ENCODE data around the gene PHLDA1. TPM values are rescaled to one million over a fixed set of nuclear protein-coding genes. Genes with fewer than 3 reads are reported as not detected.

The PHLDA1 gene
- total and polyA plus RNA-seq, 9 donors = 3.8 to 37.7 (median 13.1) TPM

GRCh38 chr12:75977952-75978671, 53.5 kb downstream of the PHLDA1 start:
- Histone ChIP-seq H3K27me3 (no peaks in the 10 kb centered on the region), H3K27ac (no peak overlapping the region), H3K9me3 (no peaks in the 10 kb centered on the region), H3K4me3 (no peak overlapping the region), H3K36me3 (no peaks in the 10 kb centered on the region), H3K4me1 (ENCODE audit: insufficient read depth) (peaks cover 3% of the 10 kb centered on the region)
- WGBS, 3 donors = 13 to 21% (median 14%) methylated on average over 5 of the region's 5 CpGs
- intact Hi-C loops (cut with DNase I) = no loop called here
- peak in 4 of 5 donors; percentile 31 to 62 (median 33) for DNase-seq
- TF ChIP-seq CTCF (IDR thresholded peaks at IDR 0.05) (no peak), POLR2A (IDR thresholded peaks at IDR 0.05) (no peak), EP300 (IDR thresholded peaks at IDR 0.05) (no peak)

GRCh38 chr12:75977590-75977951, 54.0 kb downstream of the PHLDA1 start:
- Histone ChIP-seq H3K36me3 (no peaks in the 10 kb centered on the region), H3K4me1 (ENCODE audit: insufficient read depth) (peaks cover 3% of the 10 kb centered on the region), H3K27me3 (no peaks in the 10 kb centered on the region), H3K9me3 (no peaks in the 10 kb centered on the region), H3K4me3 (no peak overlapping the region), H3K27ac (peak overlapping the region in 1 of 2 donors; percentile 25)
- intact Hi-C loops (cut with DNase I) = no loop called here
- TF ChIP-seq POLR2A (IDR thresholded peaks at IDR 0.05) (no peak), CTCF (IDR thresholded peaks at IDR 0.05) (no peak), EP300 (IDR thresholded peaks at IDR 0.05) (no peak)
- WGBS, 3 donors = 70 to 73% (median 72%) methylated on average over 5 of the region's 5 CpGs
- no peak for DNase-seq

GRCh38 chr12:75976913-75977312, 54.7 kb downstream of the PHLDA1 start:
- TF ChIP-seq POLR2A (IDR thresholded peaks at IDR 0.05) = no peak
- no peak for TF ChIP-seq EP300 (IDR thresholded peaks at IDR 0.05)
- TF ChIP-seq CTCF (IDR thresholded peaks at IDR 0.05) = no peak
- Histone ChIP-seq H3K9me3 (no peaks in the 10 kb centered on the region), H3K4me3 (no peak overlapping the region), H3K4me1 (ENCODE audit: insufficient read depth) (peaks cover 3% of the 10 kb centered on the region), H3K27ac (no peak overlapping the region), H3K27me3 (no peaks in the 10 kb centered on the region), H3K36me3 (no peaks in the 10 kb centered on the region)
- intact Hi-C loops (cut with DNase I) = no loop called here
- 91 to 92% (median 91%) methylated on average over 3 of the region's 3 CpGs for WGBS, 3 donors
- DNase-seq = no peak

GRCh38 chr12:75976113-75976512, 55.5 kb downstream of the PHLDA1 start:
- peaks cover 3% of the 10 kb centered on the region for H3K4me1 ChIP-seq (ENCODE audit: insufficient read depth)
- 75 to 81% (median 78%) methylated on average over 3 of the region's 3 CpGs for WGBS, 3 donors
- no peak for DNase-seq
- H3K27me3 ChIP-seq = no peaks in the 10 kb centered on the region
- H3K27ac ChIP-seq = no peak overlapping the region
- no peak for TF ChIP-seq EP300 (IDR thresholded peaks at IDR 0.05)
- H3K36me3 ChIP-seq = no peaks in the 10 kb centered on the region
- no peaks in the 10 kb centered on the region for H3K9me3 ChIP-seq
- H3K4me3 ChIP-seq = no peak overlapping the region
- intact Hi-C loops (cut with DNase I) = no loop called here

- no peak overlapping the region for H3K27ac ChIP-seq
- H3K27me3 ChIP-seq = no peaks in the 10 kb centered on the region
- intact Hi-C loops (cut with DNase I) = no loop called here
- no peak for DNase-seq
- no peaks in the 10 kb centered on the region for H3K36me3 ChIP-seq
- 76 to 80% (median 76%) methylated on average over 2 of the region's 2 CpGs for WGBS, 3 donors
- H3K4me1 ChIP-seq (ENCODE audit: insufficient read depth) = peaks cover 3% of the 10 kb centered on the region
- TF ChIP-seq POLR2A (IDR thresholded peaks at IDR 0.05) (no peak), EP300 (IDR thresholded peaks at IDR 0.05) (no peak), CTCF (IDR thresholded peaks at IDR 0.05) (no peak)
- no peak overlapping the region for H3K4me3 ChIP-seq
- no peaks in the 10 kb centered on the region for H3K9me3 ChIP-seq
These were observed 55.9 kb downstream of the PHLDA1 start for GRCh38 chr12:75975702-75976101.
